Activated naive CD8-positive, alpha-beta T cell treated with anti-CD3 and anti-CD28 coated beads, Interleukin-2, amount 10 ng/mL, durations not matched to agents 7 days and 5 days (primary cell): ENCODE results near the gene PBXIP1. TPM values are rescaled to one million over a fixed set of nuclear protein-coding genes. Genes with fewer than 3 reads are reported as not detected.

ENCODE experiments used
- ATAC-seq: fragments of 150-1000 bp; cut with Tn5 transposase; one replicate; pipeline ENCODE4 v1.10.0; 2021; ENCODE audit warnings: low read depth, moderate library complexity
- POLR2A ChIA-PET: fragments of 350-600 bp; sonication (Branson Sonifier 250); formaldehyde crosslinking; loops from one replicate; lab custom pipeline; 2021; ENCODE audit warnings: antibody characterized with exemption; lab: Charles Lee
- DNase-seq: peaks from one replicate; pipeline ENCODE4 v3.0.0; 2021
- H3K27ac Mint-ChIP-seq: one replicate; pipeline ENCODE4 v1.8.0; 2022; ENCODE audit warnings: mild to moderate bottlenecking, mixed read lengths
- H3K27me3 Mint-ChIP-seq: one replicate; pipeline ENCODE4 v1.8.0; 2022; ENCODE audit warnings: mild to moderate bottlenecking, moderate library complexity, mixed read lengths
- H3K36me3 Mint-ChIP-seq: one replicate; pipeline ENCODE4 v1.8.0; 2021; ENCODE audit warnings: mild to moderate bottlenecking, mixed read lengths
- H3K4me1 Mint-ChIP-seq: one replicate; pipeline ENCODE4 v1.8.0; 2021; ENCODE audit warnings: mixed read lengths
- H3K4me3 Mint-ChIP-seq: one replicate; pipeline ENCODE4 v1.8.0; 2022; ENCODE audit warnings: mild to moderate bottlenecking, moderate library complexity, mixed read lengths
- H3K9me3 Mint-ChIP-seq: one replicate; pipeline ENCODE4 v1.8.0; 2021; ENCODE audit warnings: mixed read lengths
- microRNA-seq: library from miRNA; unstranded; fragments of <30 nt; microRNA quantifications from one replicate; pipeline ENCODE4 v1.2.0, GENCODE V29; 2022
- total RNA-seq, 2 experiments: library from RNA; stranded (reverse); gene quantifications; one replicate each; pipeline ENCODE4 v1.2.3, GENCODE V29; 2021

Gene PBXIP1
- total RNA-seq, 2 experiments from 2014 or later: 149 to 155 TPM

DNA sequence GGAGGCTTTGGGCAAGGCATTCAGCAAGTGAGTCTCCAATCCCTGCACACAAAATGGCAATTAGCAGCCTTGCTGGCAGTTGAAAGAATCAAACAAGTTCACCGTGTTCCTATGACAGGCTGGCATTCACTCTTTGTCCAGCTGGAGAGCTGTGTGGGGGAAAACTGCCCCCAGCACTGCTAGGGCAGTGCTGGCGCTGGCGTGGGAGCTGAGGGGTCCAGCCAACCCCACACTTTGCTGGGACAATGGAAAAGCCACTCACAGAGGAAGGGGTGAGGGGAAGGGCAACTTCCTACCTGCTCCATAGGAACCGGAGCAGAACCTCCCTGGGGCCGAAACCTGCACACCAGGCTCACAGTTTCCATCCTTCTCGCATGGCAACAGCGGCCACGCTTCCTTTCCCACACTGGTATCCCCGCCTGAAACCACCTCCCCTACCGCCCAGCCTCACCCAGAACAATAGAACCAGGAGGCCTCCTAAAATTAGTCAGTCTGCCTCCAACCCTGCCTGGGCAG is 59.1 kb downstream of the PBXIP1 start:
- Mint-ChIP-seq H3K4me1 (no peaks in the 10 kb centered on the region), H3K27me3 (peaks cover 7% of the 10 kb centered on the region), H3K27ac (no peak overlapping the region), H3K36me3 (no peaks in the 10 kb centered on the region), H3K9me3 (no peaks in the 10 kb centered on the region), H3K4me3 (no peak overlapping the region)
- POLR2A ChIA-PET: no interaction called here
- ATAC-seq: no peak
- DNase-seq: no peak

DNA sequence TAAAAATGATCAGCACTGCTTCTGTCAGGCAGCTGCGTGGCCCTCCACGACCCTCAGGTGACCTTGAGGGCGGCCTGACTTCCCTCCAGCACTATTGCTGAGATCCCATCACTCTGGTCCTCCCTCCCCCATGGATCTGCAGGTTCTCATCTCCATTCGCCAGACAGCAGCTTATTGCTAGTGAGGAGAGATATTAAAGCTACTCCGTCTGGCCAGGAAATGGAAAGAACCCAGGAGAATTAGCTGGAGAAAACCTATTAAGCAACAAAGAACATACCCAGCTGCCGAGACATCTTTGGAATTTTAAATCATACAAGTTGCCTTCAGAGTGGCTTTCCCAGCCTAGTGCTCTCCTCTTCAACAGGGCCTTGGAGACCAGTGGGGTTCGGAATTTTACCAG is 60.1 kb downstream of the PBXIP1 start:
- Mint-ChIP-seq H3K27me3 (peaks cover 10% of the 10 kb centered on the region), H3K4me1 (no peaks in the 10 kb centered on the region), H3K27ac (no peak overlapping the region), H3K36me3 (no peaks in the 10 kb centered on the region), H3K4me3 (no peak overlapping the region), H3K9me3 (no peaks in the 10 kb centered on the region)
- POLR2A ChIA-PET: no interaction called here
- DNase-seq (no peak), ATAC-seq (no peak)

Small RNA genes within 50 kb of the gene (microRNA-seq; reads per million reads assigned to microRNA genes)
- not detected for gene MIR4258

Other genes starting within 250 kb of the PBXIP1 start
- gene KCNN3, start 85.8 kb downstream of the PBXIP1 start, total RNA-seq: under 1 TPM in 1 of 2 experiments, not detected in 1; 0.06 TPM
- gene PMVK, start 19.4 kb downstream of the PBXIP1 start, total RNA-seq: 10 to 100 TPM; 25.6 to 26.4 TPM
- 10 to 100 TPM; 55.3 TPM for gene PYGO2, start 5.7 kb upstream of the PBXIP1 start, total RNA-seq
- gene SHC1, start 14.6 kb upstream of the PBXIP1 start, total RNA-seq: 10 to 100 TPM; 67.4 to 72.3 TPM
- 100 to 1,000 TPM; 112 to 114 TPM for gene CKS1B, start 18.6 kb upstream of the PBXIP1 start, total RNA-seq
- 10 to 100 TPM; 46.2 to 48.9 TPM for gene FLAD1, start 27.2 kb upstream of the PBXIP1 start, total RNA-seq
- gene LENEP, start 37.5 kb upstream of the PBXIP1 start, total RNA-seq: 1 to 10 TPM; 1.1 to 1.9 TPM
- gene ZBTB7B, start 46.7 kb upstream of the PBXIP1 start, total RNA-seq: 10 to 100 TPM; 41.4 to 48.4 TPM
- gene DCST2, start 77.7 kb upstream of the PBXIP1 start, total RNA-seq: 1 to 10 TPM in 1 of 2 experiments, under 1 TPM in 1; 0.91 to 1.4 TPM
- not detected for gene DCST1, start 77.7 kb upstream of the PBXIP1 start, total RNA-seq
- gene ADAM15, start 95.2 kb upstream of the PBXIP1 start, total RNA-seq: 10 to 100 TPM; 37.0 to 37.3 TPM
- 1 to 10 TPM; 7.9 to 8.1 TPM for gene EFNA4, start 107.6 kb upstream of the PBXIP1 start, total RNA-seq
- gene EFNA3, start 122.7 kb upstream of the PBXIP1 start, total RNA-seq: 1 to 10 TPM; 3.6 to 4.2 TPM
- gene EFNA1, start 171.8 kb upstream of the PBXIP1 start, total RNA-seq: under 1 TPM; 0.25 to 0.48 TPM
- 10 to 100 TPM; 40.7 to 45.0 TPM for gene SLC50A1, start 179.8 kb upstream of the PBXIP1 start, total RNA-seq
- gene DPM3, start 184.4 kb upstream of the PBXIP1 start, total RNA-seq: 10 to 100 TPM; 60.0 to 71.1 TPM
- gene KRTCAP2, start 217.2 kb upstream of the PBXIP1 start, total RNA-seq: 100 to 1,000 TPM; 146 to 170 TPM
- 10 to 100 TPM; 12.4 to 13.4 TPM for gene TRIM46, start 217.8 kb upstream of the PBXIP1 start, total RNA-seq